HL-60 (cell line): ENCODE results near the gene ASAP3.
A peak's percentile ranks its signal among the peaks of the same experiment; 100 is the strongest.

Source experiments
- DNase-seq, 2 experiments: peaks; one replicate each; pipeline ENCODE4 v3.0.0-alpha.2; 2010 to 2020; ENCODE audit warnings: low read depth in 1 of 2, low spot score in 1 of 2
- H3K27ac ChIP-seq: fragments of 250-450 bp; sonication (Bioruptor Pico); replicated peaks from 2 replicates; pipeline ENCODE4 v1.5.1; 2020; ENCODE audit warnings: mild to moderate bottlenecking, moderate library complexity
- H3K27me3 ChIP-seq: fragments of 250-450 bp; sonication (Bioruptor Pico); 2 replicates; pipeline ENCODE4 v1.5.1; 2021; ENCODE audit warnings: mild to moderate bottlenecking, moderate library complexity; ENCODE audit not compliant: insufficient read depth, poor library complexity, severe bottlenecking
- H3K4me3 ChIP-seq: replicated peaks from 2 replicates; pipeline ENCODE4 v1.5.1; 2011; ENCODE audit warnings: mild to moderate bottlenecking, control low read depth, low read length; ENCODE audit not compliant: insufficient read depth
- GABPA ChIP-seq: IDR thresholded peaks from 2 replicates; pipeline ENCODE4 v1.6.1; 2012; ENCODE audit warnings: low read depth
- POLR2AphosphoS5 ChIP-seq: IDR thresholded peaks from 2 replicates; pipeline ENCODE4 v1.6.1; 2012; ENCODE audit warnings: low read depth
- REST ChIP-seq: IDR thresholded peaks from 2 replicates; pipeline ENCODE4 v1.6.1; 2012; ENCODE audit warnings: low read depth; ENCODE audit not compliant: insufficient replicate concordance
- SPI1 ChIP-seq: IDR thresholded peaks from 2 replicates; pipeline ENCODE4 v1.6.1; 2012; ENCODE audit warnings: low read depth, mild to moderate bottlenecking, borderline replicate concordance
- TF ChIP-seq, protein P1 (sequence below): IDR thresholded peaks from one replicate; pipeline ENCODE4 v1.5.1; 2011; ENCODE audit warnings: low read length, control low read depth, inconsistent platforms; ENCODE audit not compliant: insufficient read depth

Gene ASAP3

GRCh38 chr1:23530747-23531561, 47.0 kb upstream of the ASAP3 start, which contains the start of gene E2F2:
Gene E2F2 (minus strand): TSS chr1:23531233. CDS start chr1:23530793, 440 bp downstream.
- TF ChIP-seq REST (peak; percentile 46), POLR2AphosphoS5 (peak; percentile 58)
- TF ChIP-seq, protein P1, sequence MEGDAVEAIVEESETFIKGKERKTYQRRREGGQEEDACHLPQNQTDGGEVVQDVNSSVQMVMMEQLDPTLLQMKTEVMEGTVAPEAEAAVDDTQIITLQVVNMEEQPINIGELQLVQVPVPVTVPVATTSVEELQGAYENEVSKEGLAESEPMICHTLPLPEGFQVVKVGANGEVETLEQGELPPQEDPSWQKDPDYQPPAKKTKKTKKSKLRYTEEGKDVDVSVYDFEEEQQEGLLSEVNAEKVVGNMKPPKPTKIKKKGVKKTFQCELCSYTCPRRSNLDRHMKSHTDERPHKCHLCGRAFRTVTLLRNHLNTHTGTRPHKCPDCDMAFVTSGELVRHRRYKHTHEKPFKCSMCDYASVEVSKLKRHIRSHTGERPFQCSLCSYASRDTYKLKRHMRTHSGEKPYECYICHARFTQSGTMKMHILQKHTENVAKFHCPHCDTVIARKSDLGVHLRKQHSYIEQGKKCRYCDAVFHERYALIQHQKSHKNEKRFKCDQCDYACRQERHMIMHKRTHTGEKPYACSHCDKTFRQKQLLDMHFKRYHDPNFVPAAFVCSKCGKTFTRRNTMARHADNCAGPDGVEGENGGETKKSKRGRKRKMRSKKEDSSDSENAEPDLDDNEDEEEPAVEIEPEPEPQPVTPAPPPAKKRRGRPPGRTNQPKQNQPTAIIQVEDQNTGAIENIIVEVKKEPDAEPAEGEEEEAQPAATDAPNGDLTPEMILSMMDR = no peak
- DNase-seq = peak; percentile 75 to 89
- H3K27ac ChIP-seq = peak within 1 kb of the TSS; percentile 89
- no peaks in the 10 kb centered on the region for H3K27me3 ChIP-seq
- peak within 1 kb of the TSS; percentile 69 for H3K4me3 ChIP-seq

GRCh38 chr1:23530087-23530746, 46.2 kb upstream of the ASAP3 start:
- Histone ChIP-seq H3K27me3 (no peaks in the 10 kb centered on the region), H3K27ac (peak overlapping the region; percentile 89), H3K4me3 (peak overlapping the region; percentile 69)
- DNase-seq = no peak
- TF ChIP-seq REST (no peak), SPI1 (no peak), POLR2AphosphoS5 (no peak), GABPA (no peak)
- TF ChIP-seq, protein P1 = no peak

GRCh38 chr1:23529146-23530086, 45.4 kb upstream of the ASAP3 start:
- Histone ChIP-seq H3K27ac (peak overlapping the region; percentile 89), H3K4me3 (peak overlapping the region; percentile 69), H3K27me3 (no peaks in the 10 kb centered on the region)
- DNase-seq = no peak
- TF ChIP-seq SPI1 (no peak), POLR2AphosphoS5 (no peak), REST (no peak), GABPA (no peak)
- TF ChIP-seq, protein P1 = no peak
